HG03442 (cell line): Measurements from ENCODE around the gene PTPN14.

Experiments used
- ATAC-seq: cut with Tn5 transposase; IDR thresholded peaks from one replicate; pipeline ENCODE4 v1.9.1; 2021; ENCODE audit warnings: mild to moderate bottlenecking, moderate library complexity; ENCODE audit not compliant: unreplicated experiment

The PTPN14 gene

GRCh38 chr1:214318956-214319736 lies 232.3 kb downstream of the PTPN14 start:
- ATAC-seq = no peak

GRCh38 chr1:214318356-214318755 lies 233.0 kb downstream of the PTPN14 start:
- ATAC-seq = peak; percentile 28

GRCh38 chr1:214317734-214318133 lies 233.7 kb downstream of the PTPN14 start:
- ATAC-seq = no peak

GRCh38 chr1:214317300-214317699 lies 234.1 kb downstream of the PTPN14 start:
- ATAC-seq = no peak

GRCh38 chr1:214316593-214316992 lies 234.8 kb downstream of the PTPN14 start:
- ATAC-seq = no peak

- no peak for ATAC-seq
Measured at GRCh38 chr1:214314178-214314843, 237.1 kb downstream of the PTPN14 start.

GRCh38 chr1:214312530-214313051 lies 238.8 kb downstream of the PTPN14 start:
- no peak for ATAC-seq

- ATAC-seq = no peak
Measured at GRCh38 chr1:214310777-214311690, 240.4 kb downstream of the PTPN14 start.

- ATAC-seq = peak; percentile 69
Measured at GRCh38 chr1:214310010-214310409, 241.4 kb downstream of the PTPN14 start.

- no peak for ATAC-seq
Measured at GRCh38 chr1:214306269-214306668, 245.1 kb downstream of the PTPN14 start.

- ATAC-seq = no peak
Measured at GRCh38 chr1:214305164-214305751, 246.1 kb downstream of the PTPN14 start.

- ATAC-seq = no peak
Measured at GRCh38 chr1:214303141-214303930, 248.1 kb downstream of the PTPN14 start.

- no peak for ATAC-seq
Measured at GRCh38 chr1:214301526-214301925, 249.9 kb downstream of the PTPN14 start.

- no peak for ATAC-seq
Measured at GRCh38 chr1:214300149-214300780, 251.1 kb downstream of the PTPN14 start.
